ENCODE measurements around the gene CLDN16. TPM values are rescaled to one million over a fixed set of nuclear protein-coding genes. Genes with fewer than 3 reads are reported as not detected.

CLDN16 gene
- total RNA-seq, 1 donor from 2014 or later, result not detected

DNA sequence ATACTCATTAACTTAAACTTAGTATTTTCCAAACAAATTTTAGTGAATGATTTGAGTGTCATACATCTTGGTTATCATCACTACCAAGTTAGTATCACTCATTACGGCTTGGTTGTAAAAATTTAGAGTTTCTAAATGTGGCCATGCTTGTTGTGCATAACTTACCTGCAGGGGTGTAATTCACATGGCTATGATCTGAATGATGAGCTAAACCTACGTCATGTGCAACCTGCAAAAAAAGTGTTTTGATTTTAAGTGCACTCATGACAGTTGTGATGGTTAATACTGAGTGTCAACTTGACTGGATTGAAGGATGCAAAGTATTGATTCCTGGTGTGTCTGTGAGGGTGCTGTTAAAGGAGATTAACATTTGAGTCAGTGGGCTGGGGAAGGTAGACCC is 17.6 kb upstream of the CLDN16 start:
- intact Hi-C loops (cut with DNase I), result no loop called here
- TF ChIP-seq, protein P1, sequence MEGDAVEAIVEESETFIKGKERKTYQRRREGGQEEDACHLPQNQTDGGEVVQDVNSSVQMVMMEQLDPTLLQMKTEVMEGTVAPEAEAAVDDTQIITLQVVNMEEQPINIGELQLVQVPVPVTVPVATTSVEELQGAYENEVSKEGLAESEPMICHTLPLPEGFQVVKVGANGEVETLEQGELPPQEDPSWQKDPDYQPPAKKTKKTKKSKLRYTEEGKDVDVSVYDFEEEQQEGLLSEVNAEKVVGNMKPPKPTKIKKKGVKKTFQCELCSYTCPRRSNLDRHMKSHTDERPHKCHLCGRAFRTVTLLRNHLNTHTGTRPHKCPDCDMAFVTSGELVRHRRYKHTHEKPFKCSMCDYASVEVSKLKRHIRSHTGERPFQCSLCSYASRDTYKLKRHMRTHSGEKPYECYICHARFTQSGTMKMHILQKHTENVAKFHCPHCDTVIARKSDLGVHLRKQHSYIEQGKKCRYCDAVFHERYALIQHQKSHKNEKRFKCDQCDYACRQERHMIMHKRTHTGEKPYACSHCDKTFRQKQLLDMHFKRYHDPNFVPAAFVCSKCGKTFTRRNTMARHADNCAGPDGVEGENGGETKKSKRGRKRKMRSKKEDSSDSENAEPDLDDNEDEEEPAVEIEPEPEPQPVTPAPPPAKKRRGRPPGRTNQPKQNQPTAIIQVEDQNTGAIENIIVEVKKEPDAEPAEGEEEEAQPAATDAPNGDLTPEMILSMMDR (IDR thresholded peaks at IDR 0.05), result no peak
- no peaks in the 10 kb centered on the region for H3K9me3 ChIP-seq
- H3K4me1 ChIP-seq, result no peaks in the 10 kb centered on the region
- H3K27ac ChIP-seq, result no peak overlapping the region
- DNase-seq (ENCODE audit: low spot score in 2 of 2), result no peak
- H3K4me3 ChIP-seq, result no peak overlapping the region
- H3K36me3 ChIP-seq, result no peaks in the 10 kb centered on the region
- no peaks in the 10 kb centered on the region for H3K27me3 ChIP-seq

DNA sequence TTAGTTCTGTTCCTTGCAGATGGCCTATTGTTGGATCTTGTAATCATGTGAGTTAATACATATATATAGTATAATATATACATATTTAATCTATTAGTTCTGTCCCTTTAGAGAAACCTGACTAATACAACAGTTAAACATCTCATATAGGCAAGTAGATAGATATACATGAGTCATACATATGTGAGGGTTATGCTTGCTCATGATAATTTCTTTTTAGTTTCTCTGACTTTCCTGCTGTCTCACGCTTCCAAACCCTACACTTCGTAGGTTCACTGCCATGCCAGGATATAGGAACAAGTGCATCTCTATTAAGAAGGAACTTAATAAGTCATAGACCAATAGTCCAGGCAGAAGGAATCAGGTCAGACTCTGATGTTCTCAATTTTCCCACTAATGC is 16.8 kb upstream of the CLDN16 start:
- Histone ChIP-seq H3K4me1 (no peaks in the 10 kb centered on the region), H3K27me3 (no peaks in the 10 kb centered on the region), H3K36me3 (no peaks in the 10 kb centered on the region), H3K9me3 (no peaks in the 10 kb centered on the region), H3K27ac (no peak overlapping the region), H3K4me3 (no peak overlapping the region)
- DNase-seq (ENCODE audit: low spot score in 2 of 2), result no peak
- intact Hi-C loops (cut with DNase I), result no loop called here
- TF ChIP-seq, protein P1 (IDR thresholded peaks at IDR 0.05), result no peak

DNA sequence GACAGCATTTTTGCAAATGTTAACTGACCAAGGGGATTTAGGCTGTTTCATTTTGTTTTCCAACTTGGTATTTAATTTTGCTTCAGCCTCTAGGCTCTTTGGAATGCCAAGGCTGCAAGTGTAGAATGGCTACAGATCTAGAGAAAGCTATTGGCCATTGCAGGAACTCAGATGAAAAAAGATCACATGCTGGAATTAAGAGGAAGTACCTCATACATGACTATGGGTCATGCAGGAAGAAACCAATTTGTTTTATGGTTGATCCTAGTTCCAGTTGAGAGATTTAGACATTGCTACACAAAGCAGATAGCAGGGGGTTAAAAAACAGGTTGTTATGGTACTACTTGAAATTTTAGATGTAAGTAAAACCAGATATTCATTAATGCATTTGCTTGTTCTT is 12.7 kb upstream of the CLDN16 start:
- Histone ChIP-seq H3K4me1 (no peaks in the 10 kb centered on the region), H3K4me3 (no peak overlapping the region), H3K36me3 (no peaks in the 10 kb centered on the region), H3K27me3 (no peaks in the 10 kb centered on the region), H3K9me3 (no peaks in the 10 kb centered on the region), H3K27ac (no peak overlapping the region)
- intact Hi-C loops (cut with DNase I), result no loop called here
- no peak for DNase-seq (ENCODE audit: low spot score in 2 of 2)
- TF ChIP-seq, protein P1 (IDR thresholded peaks at IDR 0.05), result no peak

DNA sequence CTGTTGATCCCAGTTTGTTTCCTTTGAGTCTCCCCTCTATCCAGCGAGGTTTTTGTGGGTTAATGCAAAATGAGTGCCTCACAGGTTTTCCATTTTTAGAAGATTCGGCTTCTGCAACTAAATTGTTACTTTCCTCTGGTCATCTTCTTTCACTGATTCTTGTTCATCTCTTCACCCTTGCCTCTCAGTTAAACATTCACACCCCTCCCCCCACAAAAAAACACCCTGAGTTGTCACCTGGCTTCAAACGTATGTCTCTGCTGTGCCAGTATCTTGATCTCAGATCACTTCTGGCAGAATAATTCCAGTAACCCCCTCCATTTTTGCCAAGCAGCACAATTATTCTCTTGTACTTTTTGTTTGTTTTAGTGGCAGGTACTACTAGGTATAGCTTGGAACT is 12.3 kb upstream of the CLDN16 start:
- Histone ChIP-seq H3K4me1 (no peaks in the 10 kb centered on the region), H3K36me3 (no peaks in the 10 kb centered on the region), H3K4me3 (no peak overlapping the region), H3K9me3 (no peaks in the 10 kb centered on the region), H3K27ac (no peak overlapping the region), H3K27me3 (no peaks in the 10 kb centered on the region)
- TF ChIP-seq, protein P1 (IDR thresholded peaks at IDR 0.05), result no peak
- intact Hi-C loops (cut with DNase I), result no loop called here
- no peak for DNase-seq (ENCODE audit: low spot score in 2 of 2)

DNA sequence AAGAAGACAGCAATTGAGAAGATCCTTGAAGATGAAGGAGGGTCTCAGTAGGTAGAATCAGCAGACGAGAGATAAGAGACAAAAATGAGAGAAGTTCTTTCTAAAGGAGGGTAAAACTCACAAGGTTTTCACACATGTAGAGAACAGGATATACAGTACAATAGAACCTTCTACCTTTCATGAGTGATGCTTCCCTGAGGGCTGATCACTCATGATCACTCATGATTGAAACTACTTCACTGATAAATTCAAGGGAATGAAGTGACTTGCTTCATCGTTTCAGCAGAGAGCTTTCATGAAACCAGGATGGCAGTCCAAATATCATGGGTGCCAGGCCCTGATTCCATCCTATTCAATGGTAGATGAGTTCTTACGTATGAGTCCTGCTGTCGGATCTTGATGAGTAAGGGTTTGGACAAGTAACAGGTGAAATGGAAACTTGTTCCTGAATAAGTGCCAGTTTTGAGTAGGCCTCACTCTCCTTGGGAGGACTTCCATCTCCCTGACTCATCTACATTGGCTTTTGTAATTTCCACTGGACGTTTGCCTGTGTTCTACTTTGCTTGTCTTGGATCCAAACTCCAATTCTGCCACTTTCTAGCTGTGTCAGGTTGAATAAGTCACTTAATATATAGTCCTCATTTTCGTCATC is 9.6 kb upstream of the CLDN16 start:
- H3K9me3 ChIP-seq, result no peaks in the 10 kb centered on the region
- intact Hi-C loops (cut with DNase I), result no loop called here
- H3K27me3 ChIP-seq, result no peaks in the 10 kb centered on the region
- no peak for DNase-seq (ENCODE audit: low spot score in 2 of 2)
- no peaks in the 10 kb centered on the region for H3K4me1 ChIP-seq
- H3K4me3 ChIP-seq, result no peak overlapping the region
- no peak overlapping the region for H3K27ac ChIP-seq
- no peaks in the 10 kb centered on the region for H3K36me3 ChIP-seq
- TF ChIP-seq, protein P1 (IDR thresholded peaks at IDR 0.05), result no peak

DNA sequence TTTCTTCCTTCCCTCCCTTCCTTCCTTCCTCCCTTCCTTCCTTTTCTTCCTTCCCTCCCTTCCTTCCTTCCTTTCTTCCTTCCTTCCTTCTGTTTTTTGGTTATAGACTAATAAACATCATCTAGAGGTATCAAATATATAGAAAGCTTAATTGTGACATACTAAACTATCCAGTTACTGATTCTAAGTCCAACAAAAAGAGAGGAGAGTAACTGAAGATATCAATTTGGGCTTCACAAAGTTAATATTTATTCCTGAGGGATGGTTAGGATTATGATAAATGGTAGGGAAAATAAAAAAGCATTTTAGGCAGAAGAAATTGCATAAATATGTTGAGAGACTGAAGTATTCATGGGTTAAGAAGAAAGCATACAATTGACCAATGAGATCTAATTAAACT is 7.8 kb upstream of the CLDN16 start:
- Histone ChIP-seq H3K27ac (no peak overlapping the region), H3K4me1 (no peaks in the 10 kb centered on the region), H3K36me3 (no peaks in the 10 kb centered on the region), H3K9me3 (no peaks in the 10 kb centered on the region), H3K27me3 (no peaks in the 10 kb centered on the region), H3K4me3 (no peak overlapping the region)
- DNase-seq (ENCODE audit: low spot score in 2 of 2), result no peak
- TF ChIP-seq, protein P1 (IDR thresholded peaks at IDR 0.05), result no peak
- intact Hi-C loops (cut with DNase I), result no loop called here

All from ascending aorta (tissue), 2 donors.